ENCODE measurements around the gene NR2F1. TPM values are rescaled to one million over a fixed set of nuclear protein-coding genes. Genes with fewer than 3 reads are reported as not detected.

NR2F1 gene
- total RNA-seq, 2 donors from 2014 or later, result 16.9 to 33.0 TPM

DNA sequence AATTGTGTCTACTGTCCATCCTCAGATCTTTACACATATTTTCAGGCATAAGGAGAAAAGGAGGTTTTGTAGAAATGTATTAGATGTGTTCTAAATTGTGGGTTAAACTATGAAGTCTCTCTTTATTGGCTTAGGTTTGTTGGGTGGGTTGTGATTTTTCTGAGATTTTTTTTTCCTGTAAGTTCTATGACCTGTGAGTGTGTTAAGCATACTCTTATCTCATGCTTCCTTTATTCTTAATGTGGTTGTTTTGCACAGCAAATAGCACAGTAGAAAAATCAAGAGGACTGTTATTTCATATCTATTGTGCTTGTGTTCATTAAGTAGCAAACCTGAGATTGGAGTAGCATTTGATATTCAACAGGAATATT, 23.3 kb downstream of the NR2F1 start:
- Histone ChIP-seq H3K36me3 (replicated peaks in 1 of 2; ENCODE audit: insufficient read depth in 1 of 2, low read depth in 2 of 2) (no peaks in the 10 kb centered on the region), H3K27me3 (peaks cover 0 to 65% of the 10 kb centered on the region in 2 donors), H3K4me3 (no peak overlapping the region), H3K9me3 (no peaks in the 10 kb centered on the region), H3K27ac (no peak overlapping the region), H3K4me1 (peaks cover 6% of the 10 kb centered on the region)
- intact Hi-C loops (cut with DNase I), result no loop called here
- ATAC-seq (no peak), DNase-seq (no peak)
- TF ChIP-seq, protein P1, sequence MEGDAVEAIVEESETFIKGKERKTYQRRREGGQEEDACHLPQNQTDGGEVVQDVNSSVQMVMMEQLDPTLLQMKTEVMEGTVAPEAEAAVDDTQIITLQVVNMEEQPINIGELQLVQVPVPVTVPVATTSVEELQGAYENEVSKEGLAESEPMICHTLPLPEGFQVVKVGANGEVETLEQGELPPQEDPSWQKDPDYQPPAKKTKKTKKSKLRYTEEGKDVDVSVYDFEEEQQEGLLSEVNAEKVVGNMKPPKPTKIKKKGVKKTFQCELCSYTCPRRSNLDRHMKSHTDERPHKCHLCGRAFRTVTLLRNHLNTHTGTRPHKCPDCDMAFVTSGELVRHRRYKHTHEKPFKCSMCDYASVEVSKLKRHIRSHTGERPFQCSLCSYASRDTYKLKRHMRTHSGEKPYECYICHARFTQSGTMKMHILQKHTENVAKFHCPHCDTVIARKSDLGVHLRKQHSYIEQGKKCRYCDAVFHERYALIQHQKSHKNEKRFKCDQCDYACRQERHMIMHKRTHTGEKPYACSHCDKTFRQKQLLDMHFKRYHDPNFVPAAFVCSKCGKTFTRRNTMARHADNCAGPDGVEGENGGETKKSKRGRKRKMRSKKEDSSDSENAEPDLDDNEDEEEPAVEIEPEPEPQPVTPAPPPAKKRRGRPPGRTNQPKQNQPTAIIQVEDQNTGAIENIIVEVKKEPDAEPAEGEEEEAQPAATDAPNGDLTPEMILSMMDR (IDR thresholded peaks at IDR 0.05), result no peak
- TF ChIP-seq POLR2A (IDR thresholded peaks at IDR 0.05), result no peak

DNA sequence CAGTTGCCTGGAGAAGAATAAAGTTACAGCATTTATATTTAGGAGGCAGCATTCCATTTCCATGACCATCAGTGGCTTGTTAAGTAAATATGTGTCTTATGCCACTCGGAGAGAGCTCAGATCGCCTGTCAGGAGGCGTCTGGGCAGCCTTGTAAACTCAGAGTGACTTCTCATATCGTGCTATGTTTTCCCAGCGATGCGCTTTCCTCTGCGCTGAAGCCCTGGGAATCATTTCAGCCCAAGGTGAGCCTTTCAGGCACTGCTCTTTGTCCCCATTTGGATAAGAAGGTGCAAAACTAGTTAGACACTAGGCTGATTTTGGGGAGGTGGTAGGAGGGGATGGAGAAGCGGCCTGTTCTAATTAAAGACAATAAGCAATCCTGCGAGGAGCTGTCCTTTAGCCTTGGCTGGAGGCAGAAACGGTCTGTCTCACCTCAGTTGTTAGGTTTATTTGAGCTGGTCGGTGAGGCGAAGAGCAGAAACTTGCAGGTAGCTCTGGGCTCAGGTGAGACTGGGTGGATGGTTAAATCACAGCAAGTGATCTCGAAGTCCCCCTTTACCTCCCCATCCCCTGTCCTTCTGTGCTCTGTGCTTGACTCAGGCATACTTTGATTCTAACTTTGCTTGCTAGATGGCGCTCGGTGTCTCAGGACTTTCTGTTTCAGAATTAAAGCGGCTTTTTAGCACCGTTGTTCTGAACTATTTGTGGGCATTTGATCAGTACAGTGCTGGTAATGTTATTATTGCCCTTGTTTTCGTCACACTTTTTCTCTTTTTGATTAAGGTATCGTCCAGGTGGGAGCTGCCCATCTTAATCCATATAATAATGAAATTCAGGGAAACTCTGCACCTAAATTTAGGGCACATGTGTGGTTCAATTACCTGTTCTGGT, 24.6 kb downstream of the NR2F1 start:
- Histone ChIP-seq H3K4me3 (no peak overlapping the region), H3K27me3 (peaks cover 0 to 65% of the 10 kb centered on the region in 2 donors), H3K27ac (no peak overlapping the region), H3K4me1 (peaks cover 13% of the 10 kb centered on the region), H3K36me3 (replicated peaks in 1 of 2; ENCODE audit: insufficient read depth in 1 of 2, low read depth in 2 of 2) (no peaks in the 10 kb centered on the region), H3K9me3 (no peaks in the 10 kb centered on the region)
- intact Hi-C loops (cut with DNase I), result no loop called here
- 5 to 10% methylated on average over 19 of the region's 19 CpGs for WGBS, 2 donors
- no peak for TF ChIP-seq POLR2A (IDR thresholded peaks at IDR 0.05)
- TF ChIP-seq, protein P1 (IDR thresholded peaks at IDR 0.05), result peak in 6 of 7 experiments; percentile 29 to 54 (median 39)
- ATAC-seq (peak; percentile 66), DNase-seq (peak in 2 of 4 donors; percentile 55 to 57)

DNA sequence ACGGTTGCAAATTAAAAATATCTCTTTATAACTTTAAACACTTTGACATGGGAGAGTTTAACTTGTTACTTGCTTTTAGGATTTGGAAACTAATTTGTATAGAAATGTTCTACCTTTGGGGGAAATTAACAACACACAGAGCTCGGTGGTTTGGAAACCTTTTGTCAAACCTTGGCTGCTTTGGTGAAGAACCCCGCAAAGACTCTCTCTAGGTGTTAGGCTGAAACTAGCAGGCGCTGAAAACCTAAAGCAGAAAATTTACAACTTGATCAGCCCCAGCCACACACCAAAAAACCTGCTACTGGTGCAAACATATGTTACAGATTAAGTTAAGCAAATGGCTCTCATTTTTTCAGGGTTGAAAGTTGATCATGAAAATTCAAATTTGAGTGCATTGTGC, 25.8 kb downstream of the NR2F1 start:
- intact Hi-C loops (cut with DNase I), result no loop called here
- Histone ChIP-seq H3K36me3 (replicated peaks in 1 of 2; ENCODE audit: insufficient read depth in 1 of 2, low read depth in 2 of 2) (no peaks in the 10 kb centered on the region), H3K4me1 (peaks cover 13% of the 10 kb centered on the region), H3K9me3 (no peaks in the 10 kb centered on the region), H3K4me3 (no peak overlapping the region), H3K27ac (no peak overlapping the region), H3K27me3 (peaks cover 0 to 65% of the 10 kb centered on the region in 2 donors)
- ATAC-seq (no peak), DNase-seq (no peak)
- 29 to 35% methylated on average over 4 of the region's 4 CpGs for WGBS, 2 donors
- TF ChIP-seq, protein P1 (IDR thresholded peaks at IDR 0.05), result no peak
- TF ChIP-seq POLR2A (IDR thresholded peaks at IDR 0.05), result no peak

DNA sequence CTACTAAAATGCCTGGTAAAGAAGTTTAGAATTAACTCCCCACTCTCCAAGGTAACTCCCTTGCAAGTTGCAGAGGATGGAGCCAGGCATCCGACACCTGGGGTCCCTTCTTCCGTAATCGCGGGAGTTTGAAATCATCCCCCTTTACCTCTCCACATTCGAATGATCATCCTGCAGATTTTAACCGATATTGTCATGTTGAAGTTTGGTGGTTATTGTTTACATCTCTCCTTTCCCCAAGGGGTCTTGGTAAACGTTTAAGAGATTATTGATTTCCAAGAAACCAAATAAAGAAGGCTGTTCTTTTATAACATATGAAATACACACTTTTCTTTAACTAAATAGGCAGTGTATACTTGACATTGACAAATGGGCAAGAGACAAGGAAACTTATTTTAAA, 26.7 kb downstream of the NR2F1 start:
- no peak for ATAC-seq
- Histone ChIP-seq H3K27me3 (peaks cover 0 to 63% of the 10 kb centered on the region in 2 donors), H3K36me3 (replicated peaks in 1 of 2; ENCODE audit: insufficient read depth in 1 of 2, low read depth in 2 of 2) (no peaks in the 10 kb centered on the region), H3K27ac (no peak overlapping the region), H3K4me3 (no peak overlapping the region), H3K9me3 (no peaks in the 10 kb centered on the region), H3K4me1 (peaks cover 7% of the 10 kb centered on the region)
- WGBS, 2 donors, result 14% methylated on average over 7 of the region's 7 CpGs
- intact Hi-C loops (cut with DNase I), result no loop called here
- no peak for DNase-seq
- TF ChIP-seq, protein P1 (IDR thresholded peaks at IDR 0.05), result no peak
- TF ChIP-seq POLR2A (IDR thresholded peaks at IDR 0.05), result no peak
